Sigmoid colon (tissue), 7 donors: Measurements from ENCODE around the gene INSIG1. TPM values are rescaled to one million over a fixed set of nuclear protein-coding genes. Genes with fewer than 3 reads are reported as not detected.

ENCODE experiments used
- DNase-seq: peaks from one replicate; pipeline ENCODE4 v3.0.0-alpha.2; 2019
- H3K27ac ChIP-seq, 4 donors: fragments of 200-600 bp; sonication (generic); one replicate each; pipeline ENCODE4 v1.5.1; 2016 to 2019; ENCODE audit warnings: mild to moderate bottlenecking in 1 of 4
- H3K27me3 ChIP-seq, 3 donors: fragments of 200-600 bp; sonication (generic); one replicate each; pipeline ENCODE4 v1.5.1; 2019; ENCODE audit warnings: mild to moderate bottlenecking in 1 of 3
- H3K36me3 ChIP-seq, 4 donors: fragments of 200-600 bp; sonication (generic); one replicate each; pipeline ENCODE4 v1.5.1; 2016 to 2019
- H3K4me1 ChIP-seq, 4 donors: fragments of 200-600 bp; sonication (generic); one replicate each; pipeline ENCODE4 v1.5.1; 2017 to 2019
- H3K4me3 ChIP-seq, 4 donors: fragments of 200-600 bp; sonication (generic); one replicate each; pipeline ENCODE4 v1.5.1; 2017 to 2019; ENCODE audit warnings: mild to moderate bottlenecking in 2 of 4, moderate library complexity in 1 of 4
- H3K9me3 ChIP-seq, 4 donors: fragments of 200-600 bp in 3 of 4; sonication (generic) in 3 of 4; one replicate each; pipeline versions ENCODE4 v1.5.1 to v1.6.1; 2013 to 2019
- CTCF ChIP-seq, 4 experiments: fragments of 450-650 bp in 3 of 4; fragments of 200-600 bp in 1 of 4; IDR thresholded peaks; one replicate each; pipeline ENCODE4 v1.5.1; 2016 to 2019; ENCODE audit warnings: antibody characterized with exemption in 4 of 4, mild to moderate bottlenecking in 3 of 4, moderate library complexity in 2 of 4
- EP300 ChIP-seq, 4 donors: sonication (generic); formaldehyde crosslinking; IDR thresholded peaks; one replicate each; pipeline ENCODE4 v1.6.1; 2017; ENCODE audit warnings: antibody characterized with exemption in 4 of 4
- POLR2A ChIP-seq, 2 donors: fragments of 450-650 bp; IDR thresholded peaks; one replicate each; pipeline ENCODE4 v1.6.1; 2016; ENCODE audit warnings: antibody characterized with exemption in 2 of 2, mild to moderate bottlenecking in 2 of 2, moderate library complexity in 2 of 2
- POLR2AphosphoS5 ChIP-seq, 4 donors: sonication (generic); formaldehyde crosslinking; IDR thresholded peaks; one replicate each; pipeline ENCODE4 v1.6.1; 2017; ENCODE audit warnings: antibody characterized with exemption in 4 of 4
- WGBS, 2 donors: extraction: QIAGEN DNeasy Blood & Tissue Kit; methylation state at CpG; one replicate each; pipeline ENCODE4 v1.1.7; 2013; 5-methylcytosine and 5-hydroxymethylcytosine counted together
- intact Hi-C: fragments of 100-400 bp; cut with DNase I; formaldehyde crosslinking; loops from one replicate; pipeline ENCODE4 v1.15.1; 2023
- polyA plus RNA-seq, 3 donors: library from polyadenylated mRNA; stranded (reverse); fragments of 200-250 nt; gene quantifications; one replicate each; pipeline ENCODE4 v1.2.3, GENCODE V29; 2013
- total RNA-seq, 4 donors: library from RNA; depleted of rRNA; stranded (reverse); fragments of >200 nt; gene quantifications; one replicate each; pipeline ENCODE4 v1.1.0, GENCODE V29; 2016
- donor health status: healthy with polysubstance abuse.
- donor health status: Bipolar disorder and iron deficiency.
- donor health status: healthy.

INSIG1 gene
- total and polyA plus RNA-seq, 7 donors: 22.2 to 102 (median 39.1) TPM

GRCh38 chr7:155352076-155352752 lies 54.5 kb downstream of the INSIG1 start:
- no peaks in the 10 kb centered on the region for H3K9me3 ChIP-seq
- no peak for TF ChIP-seq POLR2AphosphoS5 (IDR thresholded peaks at IDR 0.05)
- DNase-seq: peak; percentile 46
- WGBS, 2 donors: 76 to 83% methylated on average over 21 of the region's 21 CpGs
- intact Hi-C loops: no loop called here
- H3K4me3 ChIP-seq: no peak overlapping the region
- no peaks in the 10 kb centered on the region for H3K4me1 ChIP-seq
- no peak overlapping the region for H3K27ac ChIP-seq
- H3K27me3 ChIP-seq: peaks cover 0 to 52% (median 26%) of the 10 kb centered on the region in 3 donors
- H3K36me3 ChIP-seq: no peaks in the 10 kb centered on the region

- TF ChIP-seq POLR2AphosphoS5 (IDR thresholded peaks at IDR 0.05) (no peak), CTCF (IDR thresholded peaks at IDR 0.05) (no peak), POLR2A (IDR thresholded peaks at IDR 0.05) (no peak), EP300 (IDR thresholded peaks at IDR 0.05) (no peak)
- DNase-seq: peak; percentile 12
- Histone ChIP-seq H3K27ac (no peak overlapping the region), H3K27me3 (peaks cover 0 to 53% (median 26%) of the 10 kb centered on the region in 3 donors), H3K4me3 (no peak overlapping the region), H3K4me1 (no peaks in the 10 kb centered on the region), H3K36me3 (no peaks in the 10 kb centered on the region), H3K9me3 (no peaks in the 10 kb centered on the region)
- intact Hi-C loops: no loop called here
- 84 to 88% methylated on average over 5 of the region's 5 CpGs for WGBS, 2 donors
These were observed 55.1 kb downstream of the INSIG1 start for GRCh38 chr7:155352753-155353115.

GRCh38 chr7:155353256-155353897 lies 55.7 kb downstream of the INSIG1 start:
- Histone ChIP-seq H3K4me1 (no peaks in the 10 kb centered on the region), H3K4me3 (no peak overlapping the region), H3K36me3 (no peaks in the 10 kb centered on the region), H3K27ac (no peak overlapping the region), H3K9me3 (no peaks in the 10 kb centered on the region), H3K27me3 (peaks cover 0 to 59% (median 26%) of the 10 kb centered on the region in 3 donors)
- no peak for TF ChIP-seq POLR2A (IDR thresholded peaks at IDR 0.05)
- no peak for TF ChIP-seq POLR2AphosphoS5 (IDR thresholded peaks at IDR 0.05)
- no peak for TF ChIP-seq EP300 (IDR thresholded peaks at IDR 0.05)
- no peak for TF ChIP-seq CTCF (IDR thresholded peaks at IDR 0.05)
- intact Hi-C loops: no loop called here
- peak; percentile 42 for DNase-seq
- WGBS, 2 donors: 59 to 63% methylated on average over 9 of the region's 9 CpGs

GRCh38 chr7:155354371-155355048 lies 56.8 kb downstream of the INSIG1 start:
- no peak overlapping the region for H3K27ac ChIP-seq
- WGBS, 2 donors: 79 to 80% methylated on average over 20 of the region's 20 CpGs
- no peaks in the 10 kb centered on the region for H3K4me1 ChIP-seq
- no peak for DNase-seq
- H3K36me3 ChIP-seq: no peaks in the 10 kb centered on the region
- H3K27me3 ChIP-seq: peaks cover 1 to 62% (median 21%) of the 10 kb centered on the region in 3 donors
- intact Hi-C loops: no loop called here
- no peak overlapping the region for H3K4me3 ChIP-seq
- TF ChIP-seq POLR2A (IDR thresholded peaks at IDR 0.05): no peak
- TF ChIP-seq CTCF (IDR thresholded peaks at IDR 0.05): no peak
- TF ChIP-seq EP300 (IDR thresholded peaks at IDR 0.05): no peak
- no peak for TF ChIP-seq POLR2AphosphoS5 (IDR thresholded peaks at IDR 0.05)
- H3K9me3 ChIP-seq: no peaks in the 10 kb centered on the region

GRCh38 chr7:155355176-155355575 lies 57.5 kb downstream of the INSIG1 start:
- Histone ChIP-seq H3K9me3 (no peaks in the 10 kb centered on the region), H3K36me3 (no peaks in the 10 kb centered on the region), H3K27ac (no peak overlapping the region), H3K27me3 (peaks cover 6 to 62% (median 17%) of the 10 kb centered on the region in 3 donors), H3K4me3 (no peak overlapping the region), H3K4me1 (no peaks in the 10 kb centered on the region)
- TF ChIP-seq POLR2AphosphoS5 (IDR thresholded peaks at IDR 0.05) (no peak), POLR2A (IDR thresholded peaks at IDR 0.05) (no peak), EP300 (IDR thresholded peaks at IDR 0.05) (no peak)
- no peak for DNase-seq
- intact Hi-C loops: no loop called here
- 79 to 88% methylated on average over 11 of the region's 11 CpGs for WGBS, 2 donors
